MCF 10A (cell line): ENCODE data around the gene VPS29. TPM values are rescaled to one million over a fixed set of nuclear protein-coding genes. Genes with fewer than 3 reads are reported as not detected.

ENCODE experiments used
- BruUV-seq: library from RNA; stranded (reverse); fragments of 400-500 nt; replicated peaks from 2 replicates; lab custom pipeline; 2021; lab: Mats Ljungman, UMichigan
- CTCF ChIA-PET: fragments of 300-600 bp; sonication (Branson Sonifier 250); formaldehyde crosslinking; extraction: SDS; loops from one replicate; lab custom pipeline; 2021; ENCODE audit warnings: antibody characterized with exemption, inconsistent platforms; lab: Yijun Ruan, JAX
- POLR2A ChIA-PET: fragments of 300-600, 350-650 bp; sonication (Branson Sonifier 250); formaldehyde crosslinking; extraction: SDS; loops from one replicate; lab custom pipeline; 2020; ENCODE audit warnings: antibody characterized with exemption, inconsistent platforms; lab: Yijun Ruan, JAX
- DNase-seq: peaks from one replicate; pipeline ENCODE4 v3.0.0-alpha.2; 2018; ENCODE audit not compliant: unreplicated experiment
- H3K27ac Mint-ChIP-seq: one replicate; pipeline ENCODE4 v1.8.0; 2022; ENCODE audit warnings: mild to moderate bottlenecking, low read depth, mixed read lengths; ENCODE audit not compliant: unreplicated experiment
- H3K27me3 Mint-ChIP-seq: one replicate; pipeline ENCODE4 v1.8.0; 2022; ENCODE audit warnings: mixed read lengths; ENCODE audit not compliant: insufficient read depth, unreplicated experiment
- H3K36me3 Mint-ChIP-seq: one replicate; pipeline ENCODE4 v1.8.0; 2022; ENCODE audit warnings: mild to moderate bottlenecking, moderate library complexity, mixed read lengths; ENCODE audit not compliant: insufficient read depth, unreplicated experiment
- H3K4me1 Mint-ChIP-seq: one replicate; pipeline ENCODE4 v1.8.0; 2022; ENCODE audit warnings: mixed read lengths; ENCODE audit not compliant: insufficient read depth, unreplicated experiment
- H3K4me3 Mint-ChIP-seq: one replicate; pipeline ENCODE4 v1.8.0; 2022; ENCODE audit warnings: mild to moderate bottlenecking, moderate library complexity, mixed read lengths; ENCODE audit not compliant: unreplicated experiment
- H3K9me3 Mint-ChIP-seq: one replicate; pipeline ENCODE4 v1.8.0; 2022; ENCODE audit warnings: mixed read lengths; ENCODE audit not compliant: unreplicated experiment
- intact Hi-C: fragments of 100-400 bp; cut with micrococcal nuclease; formaldehyde crosslinking; loops from 2 replicates; pipeline ENCODE4 v1.14.1; 2022
- total RNA-seq: library from RNA; stranded (reverse); gene quantifications from 2 replicates; pipeline ENCODE4 v1.2.3, GENCODE V29; 2022
- TF ChIP-seq, protein P1 (sequence below): fragments of 200-600 bp; IDR thresholded peaks from one replicate; pipeline ENCODE4 v1.8.0; 2022; ENCODE audit warnings: antibody characterized with exemption, mild to moderate bottlenecking; ENCODE audit not compliant: unreplicated experiment

Gene VPS29
- total RNA-seq, 1 experiment from 2014 or later: 131 TPM

DNA sequence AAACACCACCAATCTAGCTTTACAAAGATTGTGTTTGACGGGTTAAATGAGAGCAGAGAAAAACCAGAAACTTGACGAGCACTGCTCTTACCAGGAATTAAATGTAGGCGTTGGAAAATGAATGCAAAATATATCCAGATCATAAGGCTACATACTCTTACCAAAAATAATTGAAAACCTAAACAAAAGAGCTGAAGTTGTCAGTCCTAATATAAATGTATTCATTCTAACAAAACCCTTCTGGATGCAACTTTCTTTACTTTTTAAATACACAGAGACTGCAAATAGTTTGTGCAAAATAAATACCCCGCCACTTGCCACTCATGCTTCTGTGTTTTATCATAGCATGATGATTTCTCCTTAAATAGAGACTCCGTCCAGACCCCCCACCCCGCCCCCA lies 32.9 kb upstream of the VPS29 start:
- POLR2A ChIA-PET: interaction anchor here (0.9 to 14.4 kb wide), 5 partner anchors 14 to 51 kb away, joined by 3 to 351 read pairs (median 8); partner anchors contain the start of genes RAD9B and VPS29
- TF ChIP-seq, protein P1, sequence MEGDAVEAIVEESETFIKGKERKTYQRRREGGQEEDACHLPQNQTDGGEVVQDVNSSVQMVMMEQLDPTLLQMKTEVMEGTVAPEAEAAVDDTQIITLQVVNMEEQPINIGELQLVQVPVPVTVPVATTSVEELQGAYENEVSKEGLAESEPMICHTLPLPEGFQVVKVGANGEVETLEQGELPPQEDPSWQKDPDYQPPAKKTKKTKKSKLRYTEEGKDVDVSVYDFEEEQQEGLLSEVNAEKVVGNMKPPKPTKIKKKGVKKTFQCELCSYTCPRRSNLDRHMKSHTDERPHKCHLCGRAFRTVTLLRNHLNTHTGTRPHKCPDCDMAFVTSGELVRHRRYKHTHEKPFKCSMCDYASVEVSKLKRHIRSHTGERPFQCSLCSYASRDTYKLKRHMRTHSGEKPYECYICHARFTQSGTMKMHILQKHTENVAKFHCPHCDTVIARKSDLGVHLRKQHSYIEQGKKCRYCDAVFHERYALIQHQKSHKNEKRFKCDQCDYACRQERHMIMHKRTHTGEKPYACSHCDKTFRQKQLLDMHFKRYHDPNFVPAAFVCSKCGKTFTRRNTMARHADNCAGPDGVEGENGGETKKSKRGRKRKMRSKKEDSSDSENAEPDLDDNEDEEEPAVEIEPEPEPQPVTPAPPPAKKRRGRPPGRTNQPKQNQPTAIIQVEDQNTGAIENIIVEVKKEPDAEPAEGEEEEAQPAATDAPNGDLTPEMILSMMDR: no peak
- CTCF ChIA-PET: interaction anchor here (0.7 to 5.4 kb wide), 4 partner anchors 9 to 67 kb away, joined by 3 to 30 read pairs (median 5); partner anchors contain the start of gene GPN3

GRCh38 chr12:110533607-110534006 lies 31.7 kb upstream of the VPS29 start:
- Mint-ChIP-seq H3K4me1 (peaks cover 34% of the 10 kb centered on the region), H3K4me3 (peak overlapping the region; percentile 12), H3K27me3 (no peaks in the 10 kb centered on the region), H3K9me3 (no peaks in the 10 kb centered on the region), H3K36me3 (peaks cover 99% of the 10 kb centered on the region), H3K27ac (no peak overlapping the region)
- TF ChIP-seq, protein P1: no peak
- BruUV-seq: no TSS peak
- DNase-seq: no peak
- ChIA-PET POLR2A (interaction anchor here (1.2 to 14.4 kb wide), 6 partner anchors 14 to 52 kb away, joined by 3 to 351 read pairs (median 21); partner anchors contain the start of genes RAD9B and VPS29), CTCF (interaction anchor here (0.8 to 5.4 kb wide), 3 partner anchors 14 to 68 kb away, joined by 3 to 30 read pairs (median 4); no protein-coding TSS in a partner anchor)
- intact Hi-C loops: no loop called here

More for the DNA sequence above, 32.9 kb upstream of the VPS29 start:
- intact Hi-C loops: loop anchor here (5.0 kb wide), 1 partner anchor 42 kb away; no protein-coding TSS in a partner anchor
- H3K4me3 Mint-ChIP-seq: no peak overlapping the region
- no peaks in the 10 kb centered on the region for H3K27me3 Mint-ChIP-seq
- peaks cover 99% of the 10 kb centered on the region for H3K36me3 Mint-ChIP-seq
- no peaks in the 10 kb centered on the region for H3K9me3 Mint-ChIP-seq
- H3K4me1 Mint-ChIP-seq: peaks cover 46% of the 10 kb centered on the region
- no peak overlapping the region for H3K27ac Mint-ChIP-seq
- no TSS peak for BruUV-seq
- no peak for DNase-seq

DNA sequence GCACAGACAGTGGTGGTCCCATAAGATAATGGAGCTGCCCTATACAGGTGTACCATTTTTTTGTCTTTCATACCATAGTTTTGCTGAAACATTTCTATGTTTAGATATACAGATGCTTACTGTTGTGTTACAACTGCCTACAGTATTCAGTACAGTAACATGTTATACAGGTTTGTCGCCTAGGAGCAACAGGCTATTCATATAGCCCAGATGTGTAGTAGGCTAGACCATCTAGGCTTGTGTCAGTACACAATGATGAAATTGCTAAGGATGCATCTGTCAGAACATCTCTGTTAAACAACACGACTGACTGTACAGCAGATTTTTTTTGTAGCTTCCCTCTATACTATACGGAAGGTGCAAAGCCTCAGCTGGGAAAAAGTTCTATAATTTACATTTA lies 30.7 kb upstream of the VPS29 start:
- no peaks in the 10 kb centered on the region for H3K9me3 Mint-ChIP-seq
- TF ChIP-seq, protein P1: no peak
- intact Hi-C loops: no loop called here
- no TSS peak for BruUV-seq
- H3K4me1 Mint-ChIP-seq: peaks cover 26% of the 10 kb centered on the region
- H3K27ac Mint-ChIP-seq: peak overlapping the region; percentile 42
- CTCF ChIA-PET: interaction anchor here (0.9 to 5.4 kb wide), 3 partner anchors 20 to 68 kb away, joined by 5 to 30 read pairs (median 5); no protein-coding TSS in a partner anchor
- H3K36me3 Mint-ChIP-seq: peaks cover 99% of the 10 kb centered on the region
- POLR2A ChIA-PET: interaction anchor here (1.0 to 14.4 kb wide), 11 partner anchors 16 to 69 kb away, joined by 3 to 351 read pairs (median 6); partner anchors contain the start of genes RAD9B and VPS29
- no peaks in the 10 kb centered on the region for H3K27me3 Mint-ChIP-seq
- DNase-seq: no peak
- H3K4me3 Mint-ChIP-seq: no peak overlapping the region

DNA sequence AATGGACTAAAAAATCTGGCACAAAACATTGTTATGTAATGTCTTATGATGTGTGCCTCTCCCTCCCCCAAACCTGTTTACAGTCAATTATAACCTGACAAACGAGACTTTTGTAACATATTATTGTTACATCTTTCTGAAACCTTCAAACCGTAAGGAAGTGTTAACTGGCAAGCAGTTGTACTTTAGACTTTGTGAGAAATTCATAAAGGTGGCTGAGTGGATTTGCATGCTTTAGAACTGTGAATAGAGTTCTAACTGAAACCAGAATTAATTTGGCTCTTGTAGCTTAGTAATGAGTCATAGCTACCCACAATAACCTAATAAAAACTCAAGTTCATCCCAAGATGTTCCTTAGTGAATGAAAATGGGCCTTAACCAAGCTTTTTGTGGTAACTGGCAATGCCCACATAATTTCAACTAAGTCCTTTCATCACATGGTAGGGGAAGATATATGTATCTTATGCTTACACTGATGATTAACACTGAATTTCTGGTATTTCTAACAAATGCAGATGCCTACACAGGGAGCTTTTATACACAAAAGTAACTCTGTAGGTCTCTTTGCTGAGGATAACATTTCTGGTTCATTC lies 29.9 kb upstream of the VPS29 start:
- Mint-ChIP-seq H3K4me1 (peaks cover 18% of the 10 kb centered on the region), H3K27me3 (no peaks in the 10 kb centered on the region), H3K4me3 (no peak overlapping the region), H3K27ac (peak overlapping the region; percentile 42), H3K9me3 (no peaks in the 10 kb centered on the region), H3K36me3 (peaks cover 99% of the 10 kb centered on the region)
- ChIA-PET CTCF (interaction anchor here (0.8 to 5.4 kb wide), 5 partner anchors 13 to 69 kb away, joined by 3 to 30 read pairs (median 5); no protein-coding TSS in a partner anchor), POLR2A (interaction anchor here (0.6 to 14.4 kb wide), 23 partner anchors 9 to 1878 kb away, joined by 3 to 351 read pairs (median 4); partner anchors contain the start of genes ARPC3, FAM216A, GPN3 and RAD9B)
- intact Hi-C loops: no loop called here
- TF ChIP-seq, protein P1: no peak
- BruUV-seq: no TSS peak
- peak; percentile 73 for DNase-seq
